ENCODE results near the gene USP48.
"Not testable (repeated sequence)": the region's sequence is repeated elsewhere in the genome, so short reads cannot be mapped to it uniquely, and the experiment has no call there.

USP48 gene

GRCh38 chr1:21816602-21817302, 33.8 kb upstream of the USP48 start:
- no peak for DNase-seq
- intact Hi-C loops (cut with DNase I) = no loop called here

GRCh38 chr1:21815724-21816321, 32.9 kb upstream of the USP48 start:
- intact Hi-C loops (cut with DNase I) = no loop called here
- DNase-seq = no peak

- intact Hi-C loops (cut with DNase I) = no loop called here
- no peak for DNase-seq
Measured at GRCh38 chr1:21814981-21815582, 32.1 kb upstream of the USP48 start.

GRCh38 chr1:21814241-21814918, 31.4 kb upstream of the USP48 start:
- intact Hi-C loops (cut with DNase I) = no loop called here
- peak in 2 of 10 donors; percentile 74 to 86 for DNase-seq

GRCh38 chr1:21813542-21813941, 30.6 kb upstream of the USP48 start:
- DNase-seq = no peak
- intact Hi-C loops (cut with DNase I) = no loop called here

GRCh38 chr1:21811875-21812305, 28.9 kb upstream of the USP48 start, which contains the start of gene LDLRAD2:
Gene LDLRAD2, plus strand, starts transcription at chr1:21812265. Its CDS starts 187 bp downstream, at chr1:21812452.
- peak in 1 of 10 donors; percentile 30 for DNase-seq
- intact Hi-C loops (cut with DNase I) = no loop called here

GRCh38 chr1:21804536-21804935, 21.6 kb upstream of the USP48 start:
- intact Hi-C loops (cut with DNase I) = no loop called here
- DNase-seq = no peak

- no peak for DNase-seq
- intact Hi-C loops (cut with DNase I) = no loop called here
Measured at GRCh38 chr1:21801100-21801499, 18.2 kb upstream of the USP48 start.

GRCh38 chr1:21799730-21800129, 16.8 kb upstream of the USP48 start:
- DNase-seq = no peak
- intact Hi-C loops (cut with DNase I) = no loop called here

GRCh38 chr1:21795075-21795474, 12.1 kb upstream of the USP48 start:
- DNase-seq = no peak
- intact Hi-C loops (cut with DNase I) = no loop called here

GRCh38 chr1:21794656-21795055, 11.7 kb upstream of the USP48 start:
- no peak for DNase-seq
- intact Hi-C loops (cut with DNase I) = no loop called here

GRCh38 chr1:21793104-21793503, 10.2 kb upstream of the USP48 start:
- DNase-seq = no peak
- intact Hi-C loops (cut with DNase I) = no loop called here

GRCh38 chr1:21786640-21787039, 3.7 kb upstream of the USP48 start:
- DNase-seq = no peak
- intact Hi-C loops (cut with DNase I) = no loop called here

- intact Hi-C loops (cut with DNase I) = not testable (repeated sequence)
Measured at GRCh38 chr1:21785764-21786163, 2.8 kb upstream of the USP48 start.

GRCh38 chr1:21783679-21784603, 992 bp upstream of the USP48 start:
- DNase-seq = peak in 1 of 10 donors; percentile 99
- intact Hi-C loops (cut with DNase I) = loop anchor here (5.0 kb wide), 1 partner anchor 153 kb away; the partner anchor contains the start of gene HSPG2

More at GRCh38 chr1:21785764-21786163, 2.8 kb upstream of the USP48 start:
- DNase-seq = not testable (repeated sequence)

- intact Hi-C loops (cut with DNase I) = loop anchor here (5.0 kb wide), 1 partner anchor 155 kb away; the partner anchor contains the start of gene HSPG2
- DNase-seq = peak; percentile 29 to 89 (median 49)
Measured at GRCh38 chr1:21782349-21782867, 541 bp downstream of the USP48 start.

GRCh38 chr1:21781815-21782348, 1.1 kb downstream of the USP48 start:
- intact Hi-C loops (cut with DNase I) = loop anchor here (5.0 kb wide), 1 partner anchor 155 kb away; the partner anchor contains the start of gene HSPG2

GRCh38 chr1:21779613-21780521, 3.1 kb downstream of the USP48 start:
- intact Hi-C loops (cut with DNase I) = loop anchor here (5.0 kb wide), 1 partner anchor 157 kb away; the partner anchor contains the start of gene HSPG2
- no peak for DNase-seq

More at GRCh38 chr1:21781815-21782348, 1.1 kb downstream of the USP48 start:
- DNase-seq = no peak

All from posterior cingulate gyrus (tissue), 11 donors.